Measurements from ENCODE around the gene GJB1.
"Not testable (repeated sequence)": the region's sequence is repeated elsewhere in the genome, so short reads cannot be mapped to it uniquely, and the experiment has no call there.

GRCh38 chrX:71180579-71181265 is 42.3 kb upstream of the GJB1 start:
- TF ChIP-seq CTCF (conservative IDR thresholded peaks at IDR 0.05 in 1 of 2, IDR thresholded peaks at IDR 0.05 in 1 of 2; ENCODE audit: extremely low read depth in 1 of 2, insufficient read depth in 1 of 2, low read depth in 1 of 2, low read length in 2 of 2); EZH2 (IDR thresholded peaks at IDR 0.05; ENCODE audit: borderline replicate concordance, low read length): not testable (repeated sequence)
